Lung microvascular endothelial cell (primary cell): ENCODE measurements around the gene BZW2. TPM values are rescaled to one million over a fixed set of nuclear protein-coding genes. Genes with fewer than 3 reads are reported as not detected.
A peak's percentile ranks its signal among the peaks of the same experiment; 100 is the strongest.

Source experiments
- DNase-seq, 2 donors: peaks; one replicate each; pipeline versions ENCODE4 v3.0.0 to v3.0.0-alpha.2; 2010; ENCODE audit warnings: low read depth in 2 of 2
- total RNA-seq: library from RNA; depleted of rRNA; stranded (reverse); fragments of >200 nt; gene quantifications from 2 replicates; pipeline ENCODE4 v1.2.1, GENCODE V29; 2014

BZW2 gene
- total RNA-seq, 1 donor from 2014 or later, result 56.9 TPM

- DNase-seq, result no peak
These were observed 69.9 kb downstream of the BZW2 start for GRCh38 chr7:16715928-16716327.

- no peak for DNase-seq
These were observed 72.2 kb downstream of the BZW2 start for GRCh38 chr7:16718111-16718656.

GRCh38 chr7:16719699-16720098 lies 73.7 kb downstream of the BZW2 start:
- no peak for DNase-seq

GRCh38 chr7:16721541-16721940 lies 75.6 kb downstream of the BZW2 start:
- no peak for DNase-seq

GRCh38 chr7:16724344-16724743 lies 78.4 kb downstream of the BZW2 start:
- no peak for DNase-seq

GRCh38 chr7:16726189-16726588 lies 80.2 kb downstream of the BZW2 start:
- no peak for DNase-seq

GRCh38 chr7:16727736-16728135 lies 81.8 kb downstream of the BZW2 start:
- DNase-seq, result no peak

GRCh38 chr7:16728811-16729210 lies 82.8 kb downstream of the BZW2 start:
- no peak for DNase-seq

GRCh38 chr7:16729541-16729940 lies 83.6 kb downstream of the BZW2 start:
- no peak for DNase-seq

- DNase-seq, result no peak
These were observed 85.0 kb downstream of the BZW2 start for GRCh38 chr7:16730937-16731336.

GRCh38 chr7:16732828-16733227 lies 86.8 kb downstream of the BZW2 start:
- DNase-seq, result no peak

GRCh38 chr7:16734148-16734726 lies 88.3 kb downstream of the BZW2 start:
- DNase-seq, result no peak

GRCh38 chr7:16735020-16735419 lies 89.0 kb downstream of the BZW2 start:
- no peak for DNase-seq

GRCh38 chr7:16738011-16738688 lies 92.2 kb downstream of the BZW2 start:
- DNase-seq, result no peak

- peak in 1 of 2 donors; percentile 90 for DNase-seq
These were observed 94.1 kb downstream of the BZW2 start for GRCh38 chr7:16739863-16740622.

- DNase-seq, result no peak
These were observed 94.6 kb downstream of the BZW2 start for GRCh38 chr7:16740623-16740953.

- DNase-seq, result no peak
These were observed 95.0 kb downstream of the BZW2 start for GRCh38 chr7:16740996-16741395.

GRCh38 chr7:16741676-16742075 lies 95.7 kb downstream of the BZW2 start:
- no peak for DNase-seq

- DNase-seq, result no peak
These were observed 96.6 kb downstream of the BZW2 start for GRCh38 chr7:16742547-16742946.

GRCh38 chr7:16743236-16743635 lies 97.3 kb downstream of the BZW2 start:
- peak; percentile 73 to 76 for DNase-seq

GRCh38 chr7:16744518-16745250 lies 98.7 kb downstream of the BZW2 start:
- no peak for DNase-seq

GRCh38 chr7:16745645-16746044 lies 99.7 kb downstream of the BZW2 start:
- DNase-seq, result no peak
